ENCODE results near the gene NR2C2. TPM values are rescaled to one million over a fixed set of nuclear protein-coding genes. Genes with fewer than 3 reads are reported as not detected.

NR2C2 gene
- total and polyA plus RNA-seq, 9 of the 15 experiments (the other 6 are each of a cell fraction or from before 2014, with no cell fraction given), result 6.1 to 33.0 (median 14.6) TPM

- TF ChIP-seq PATZ1 (CRISPR knock-in tag; IDR thresholded peaks at IDR 0.05; ENCODE audit: borderline replicate concordance) (no peak), POLR2AphosphoS2 (IDR thresholded peaks at IDR 0.05; ENCODE audit: low read length) (0 out of 2 replicates have a peak, but pooled peaks have one; percentile 59), SMARCA4 (IDR thresholded peaks at IDR 0.05) (peak; percentile 41; the same call in 1 of the 2 replicates), FOSL1 (tag; conservative IDR thresholded peaks at IDR 0.05) (peak; percentile 89), FOXK1 (CRISPR knock-in tag; IDR thresholded peaks at IDR 0.05; ENCODE audit: borderline replicate concordance) (no peak), JUN (IDR thresholded peaks at IDR 0.05; ENCODE audit: borderline replicate concordance, low read depth, low read length) (peak; percentile 84), JUN (CRISPR knock-in tag; IDR thresholded peaks at IDR 0.05; ENCODE audit: borderline replicate concordance) (no peak), SMAD4 (CRISPR knock-in tag; conservative IDR thresholded peaks at IDR 0.05) (peak; percentile 52; the same call in 1 of the 2 replicates), POLR2H (tag; IDR thresholded peaks at IDR 0.05; ENCODE audit: low read depth) (0 out of 2 replicates have a peak, but pooled peaks have one; percentile 14), ARID1B (IDR thresholded peaks at IDR 0.05) (peak; percentile 59), MYNN (IDR thresholded peaks at IDR 0.05) (0 out of 2 replicates have a peak, but pooled peaks have one; percentile 46), MYNN (CRISPR knock-in tag; IDR thresholded peaks at IDR 0.05) (no peak), CBFA2T3 (IDR thresholded peaks at IDR 0.05) (peak; percentile 27; the same call in 1 of the 2 replicates), SUPT5H (IDR thresholded peaks at IDR 0.05) (0 out of 2 replicates have a peak, but pooled peaks have one; percentile 6), CTCFL (IDR thresholded peaks at IDR 0.05; ENCODE audit: borderline replicate concordance, insufficient read depth, low read depth, low read length, poor library complexity, severe bottlenecking) (no peak), BRD4 (IDR thresholded peaks at IDR 0.05) (no peak), ZNF639 (CRISPR knock-in tag; conservative IDR thresholded peaks at IDR 0.05 in 1 of 2, IDR thresholded peaks at IDR 0.05 in 1 of 2) (0 out of 4 replicates have a peak, but pooled peaks of 1 of the 2 experiments have one; percentile 24), PKNOX1 (IDR thresholded peaks at IDR 0.05) (0 out of 2 replicates have a peak, but pooled peaks have one; percentile 42), CREB1 (IDR thresholded peaks at IDR 0.05) (peak; percentile 10; the same call in 1 of the 2 replicates), CREB1 (CRISPR knock-in tag; IDR thresholded peaks at IDR 0.05) (no peak), RCOR1 (IDR thresholded peaks at IDR 0.05; ENCODE audit: borderline replicate concordance in 1 of 2, low read depth in 2 of 2, low read length in 2 of 2) (peak in 1 of 2 experiments; percentile 68; a peak in 1 of 4 replicates)
Observed at GRCh38 chr3:15040844-15041243, 93.5 kb downstream of the NR2C2 start (continued).
